Activated CD8-positive, alpha-beta T cell treated with anti-CD3 and anti-CD28 coated beads, Interleukin-2, amount 10 ng/mL, durations not matched to agents 7 days and 5 days (primary cell): ENCODE data around the gene ZFP57. TPM values are rescaled to one million over a fixed set of nuclear protein-coding genes. Genes with fewer than 3 reads are reported as not detected.

Experiments
- ATAC-seq: fragments of 150-1000 bp; cut with Tn5 transposase; one replicate; pipeline ENCODE4 v1.10.0; 2021; ENCODE audit warnings: moderate library complexity
- CTCF ChIA-PET: fragments of 350-600 bp; sonication (Branson Sonifier 250); formaldehyde crosslinking; loops from one replicate; lab custom pipeline; 2021; ENCODE audit warnings: antibody characterized with exemption; lab: Charles Lee
- POLR2A ChIA-PET: fragments of 350-600 bp; sonication (Branson Sonifier 250); formaldehyde crosslinking; loops from one replicate; lab custom pipeline; 2021; ENCODE audit warnings: antibody characterized with exemption; lab: Charles Lee
- DNase-seq: peaks from one replicate; pipeline ENCODE4 v3.0.0-alpha.2; 2020
- H3K27ac Mint-ChIP-seq: one replicate; pipeline ENCODE4 v1.8.0; 2021; ENCODE audit warnings: mild to moderate bottlenecking, mixed read lengths
- H3K27me3 Mint-ChIP-seq: one replicate; pipeline ENCODE4 v1.8.0; 2021; ENCODE audit warnings: low read depth, mixed read lengths
- H3K36me3 Mint-ChIP-seq: one replicate; pipeline ENCODE4 v1.8.0; 2021; ENCODE audit warnings: low read depth, mixed read lengths
- H3K4me1 Mint-ChIP-seq: one replicate; pipeline ENCODE4 v1.8.0; 2021; ENCODE audit warnings: low read depth, mixed read lengths
- H3K4me3 Mint-ChIP-seq: one replicate; pipeline ENCODE4 v1.8.0; 2021; ENCODE audit warnings: mild to moderate bottlenecking, mixed read lengths
- H3K9me3 Mint-ChIP-seq: one replicate; pipeline ENCODE4 v1.8.0; 2022; ENCODE audit warnings: mixed read lengths; ENCODE audit not compliant: insufficient read depth
- total RNA-seq, 2 experiments: library from RNA; stranded (reverse); gene quantifications; one replicate each; pipeline ENCODE4 v1.2.3, GENCODE V29; 2021

Gene ZFP57
- total RNA-seq, 2 experiments from 2014 or later: not detected

GRCh38 chr6:29631209-29631810, 49.6 kb downstream of the ZFP57 start:
- no peak for DNase-seq
- CTCF ChIA-PET: interaction anchor here (0.9 to 4.0 kb wide), 3 partner anchors 8 to 22 kb away, joined by 3 to 22 read pairs (median 20); no protein-coding TSS in a partner anchor
- Mint-ChIP-seq H3K36me3 (no peaks in the 10 kb centered on the region), H3K9me3 (no peaks in the 10 kb centered on the region), H3K27ac (no peak overlapping the region), H3K27me3 (peaks cover 59% of the 10 kb centered on the region), H3K4me1 (peaks cover 36% of the 10 kb centered on the region), H3K4me3 (peak overlapping the region; percentile 73)
- no peak for ATAC-seq
- POLR2A ChIA-PET: no interaction called here

- no peaks in the 10 kb centered on the region for H3K9me3 Mint-ChIP-seq
- no peak for ATAC-seq
Observed at GRCh38 chr6:29630315-29630714, 50.6 kb downstream of the ZFP57 start.

GRCh38 chr6:29629571-29629970, 51.4 kb downstream of the ZFP57 start:
- H3K4me1 Mint-ChIP-seq: peaks cover 36% of the 10 kb centered on the region
- no peak overlapping the region for H3K27ac Mint-ChIP-seq
- DNase-seq (no peak), ATAC-seq (no peak)
- H3K4me3 Mint-ChIP-seq: no peak overlapping the region
- CTCF ChIA-PET: interaction anchor here (1.3 to 4.0 kb wide), 4 partner anchors 10 to 263 kb away, joined by 3 to 22 read pairs (median 12); no protein-coding TSS in a partner anchor
- no peaks in the 10 kb centered on the region for H3K9me3 Mint-ChIP-seq
- POLR2A ChIA-PET: no interaction called here
- H3K27me3 Mint-ChIP-seq: peaks cover 69% of the 10 kb centered on the region
- no peaks in the 10 kb centered on the region for H3K36me3 Mint-ChIP-seq

More at GRCh38 chr6:29630315-29630714, 50.6 kb downstream of the ZFP57 start:
- Mint-ChIP-seq H3K4me3 (no peak overlapping the region), H3K27ac (no peak overlapping the region), H3K36me3 (no peaks in the 10 kb centered on the region), H3K27me3 (peaks cover 68% of the 10 kb centered on the region), H3K4me1 (peaks cover 36% of the 10 kb centered on the region)
- no peak for DNase-seq
- ChIA-PET POLR2A (no interaction called here), CTCF (interaction anchor here (0.9 to 4.0 kb wide), 3 partner anchors 9 to 23 kb away, joined by 3 to 22 read pairs (median 20); no protein-coding TSS in a partner anchor)

- Mint-ChIP-seq H3K27me3 (peaks cover 64% of the 10 kb centered on the region), H3K4me3 (peak overlapping the region; percentile 82), H3K27ac (peak overlapping the region; percentile 51), H3K36me3 (no peaks in the 10 kb centered on the region), H3K9me3 (no peaks in the 10 kb centered on the region), H3K4me1 (peaks cover 33% of the 10 kb centered on the region)
- ChIA-PET POLR2A (no interaction called here), CTCF (interaction anchor here (1.0 to 4.0 kb wide), 5 partner anchors 9 to 264 kb away, joined by 3 to 22 read pairs (median 5); no protein-coding TSS in a partner anchor)
- ATAC-seq: peak; percentile 54
- DNase-seq: peak; percentile 56
Observed at GRCh38 chr6:29628419-29629281, 52.3 kb downstream of the ZFP57 start.

- Mint-ChIP-seq H3K27ac (peak overlapping the region; percentile 51), H3K4me3 (peak overlapping the region; percentile 82), H3K36me3 (no peaks in the 10 kb centered on the region), H3K9me3 (no peaks in the 10 kb centered on the region), H3K4me1 (peaks cover 27% of the 10 kb centered on the region), H3K27me3 (peaks cover 58% of the 10 kb centered on the region)
- ATAC-seq (peak; percentile 21), DNase-seq (peak; percentile 39)
- ChIA-PET CTCF (interaction anchor here (1.0 to 4.0 kb wide), 5 partner anchors 14 to 265 kb away, joined by 3 to 22 read pairs (median 5); no protein-coding TSS in a partner anchor), POLR2A (no interaction called here)
Observed at GRCh38 chr6:29627755-29628418, 53.1 kb downstream of the ZFP57 start.

GRCh38 chr6:29626948-29627754, 53.8 kb downstream of the ZFP57 start:
- peaks cover 58% of the 10 kb centered on the region for H3K27me3 Mint-ChIP-seq
- H3K4me1 Mint-ChIP-seq: peaks cover 26% of the 10 kb centered on the region
- CTCF ChIA-PET: interaction anchor here (1.0 to 1.9 kb wide), 3 partner anchors 21 to 27 kb away, joined by 4 to 9 read pairs (median 5); no protein-coding TSS in a partner anchor
- no peaks in the 10 kb centered on the region for H3K9me3 Mint-ChIP-seq
- H3K4me3 Mint-ChIP-seq: peak overlapping the region; percentile 48
- H3K36me3 Mint-ChIP-seq: no peaks in the 10 kb centered on the region
- no peak for DNase-seq
- no peak for ATAC-seq
- POLR2A ChIA-PET: no interaction called here
- H3K27ac Mint-ChIP-seq: no peak overlapping the region

- peaks cover 43% of the 10 kb centered on the region for H3K27me3 Mint-ChIP-seq
- no peaks in the 10 kb centered on the region for H3K9me3 Mint-ChIP-seq
- H3K4me1 Mint-ChIP-seq: peaks cover 12% of the 10 kb centered on the region
- ChIA-PET CTCF (interaction anchor here (0.5 to 2.8 kb wide), 3 partner anchors 24 to 457 kb away, joined by 3 to 11 read pairs (median 9); no protein-coding TSS in a partner anchor), POLR2A (interaction anchor here (0.7 kb wide), 1 partner anchor 22 kb away, joined by 3 read pairs; no protein-coding TSS in a partner anchor)
- no peak for DNase-seq
- no peaks in the 10 kb centered on the region for H3K36me3 Mint-ChIP-seq
- ATAC-seq: no peak
- no peak overlapping the region for H3K27ac Mint-ChIP-seq
- H3K4me3 Mint-ChIP-seq: no peak overlapping the region
Observed at GRCh38 chr6:29625337-29625930, 55.5 kb downstream of the ZFP57 start.

- Mint-ChIP-seq H3K27me3 (peaks cover 35% of the 10 kb centered on the region), H3K36me3 (no peaks in the 10 kb centered on the region), H3K4me3 (no peak overlapping the region), H3K4me1 (peaks cover 11% of the 10 kb centered on the region), H3K9me3 (no peaks in the 10 kb centered on the region), H3K27ac (no peak overlapping the region)
- POLR2A ChIA-PET: no interaction called here
- CTCF ChIA-PET: interaction anchor here (1.2 to 2.8 kb wide), 3 partner anchors 11 to 29 kb away, joined by 3 to 11 read pairs (median 7); no protein-coding TSS in a partner anchor
- no peak for DNase-seq
- ATAC-seq: no peak
Observed at GRCh38 chr6:29624520-29624961, 56.4 kb downstream of the ZFP57 start.
